GM21447 (cell line): ENCODE data around the gene OR7D2.

Experiments
- ATAC-seq: cut with Tn5 transposase; IDR thresholded peaks from one replicate; pipeline ENCODE4 v1.9.1; 2021; ENCODE audit not compliant: unreplicated experiment

The OR7D2 gene

DNA sequence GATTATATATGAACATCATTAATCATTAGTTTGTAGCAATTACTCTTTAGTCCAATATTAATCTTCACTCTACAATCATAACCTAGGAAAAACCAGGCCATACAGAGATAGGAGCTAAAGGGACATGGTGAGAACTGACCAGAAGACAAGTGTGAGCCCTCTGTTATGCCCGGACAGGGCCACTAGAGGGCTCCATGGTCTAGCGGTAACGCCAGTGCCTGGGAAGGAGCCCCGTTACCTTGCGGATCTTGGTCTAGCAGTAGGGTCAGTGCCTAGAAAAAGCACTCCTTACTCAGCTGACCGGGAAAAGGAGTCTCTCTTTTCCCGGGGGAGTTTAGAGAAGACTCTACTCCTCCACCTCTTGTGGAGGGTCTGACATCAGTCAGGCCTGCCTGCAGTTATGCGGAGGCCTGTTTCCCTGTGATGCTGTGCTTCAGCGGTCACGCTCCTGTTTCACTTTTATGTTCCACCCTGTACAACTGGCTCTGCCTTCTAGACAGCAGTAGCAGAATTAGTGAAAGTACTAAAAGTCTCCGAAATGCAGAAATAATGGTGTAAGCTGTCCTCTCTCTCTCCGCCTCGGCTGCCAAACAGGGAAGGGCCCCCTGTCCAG lies 26.8 kb downstream of the OR7D2 start:
- no peak for ATAC-seq

GRCh38 chr19:9219489-9219888 lies 40.7 kb downstream of the OR7D2 start, which contains the start of gene OR7D4:
Gene OR7D4, minus strand, starts transcription at chr19:9219589. Its CDS starts 4,752 bp downstream, at chr19:9214837.
- no peak for ATAC-seq
